GM13977 (cell line): ENCODE data around the gene GDF10.

Source experiments
- DNase-seq: peaks from one replicate; pipeline ENCODE4 v3.0.0; 2012; ENCODE audit warnings: low spot score
- CTCF ChIP-seq: IDR thresholded peaks from 2 replicates; pipeline ENCODE4 v1.5.1; 2012; ENCODE audit warnings: mild to moderate bottlenecking, control low read depth; ENCODE audit not compliant: insufficient read depth; ENCODE audit errors: extremely low read depth, missing control alignments
- in situ Hi-C: fragments of 300-500 bp; cut with MboI; formaldehyde crosslinking; loops from one replicate; pipeline ENCODE4 v1.12.0; 2022; ENCODE audit warnings: low sequenced_read_pairs, low pct_unique_long_range_greater_than_20kb, mixed read lengths, inconsistent platforms; ENCODE audit not compliant: unreplicated experiment

The GDF10 gene

GRCh38 chr10:47268696-47269095 is 31.3 kb upstream of the GDF10 start:
- no peak for DNase-seq
- in situ Hi-C loops: no loop called here
- no peak for TF ChIP-seq CTCF

GRCh38 chr10:47269294-47269693 is 30.7 kb upstream of the GDF10 start:
- in situ Hi-C loops: no loop called here
- no peak for DNase-seq
- no peak for TF ChIP-seq CTCF

GRCh38 chr10:47276071-47276470 is 23.9 kb upstream of the GDF10 start:
- in situ Hi-C loops: no loop called here
- DNase-seq: no peak
- no peak for TF ChIP-seq CTCF

GRCh38 chr10:47276576-47277351 is 23.2 kb upstream of the GDF10 start:
- in situ Hi-C loops: no loop called here
- no peak for TF ChIP-seq CTCF
- no peak for DNase-seq

GRCh38 chr10:47277352-47278151 is 22.4 kb upstream of the GDF10 start:
- in situ Hi-C loops: no loop called here
- DNase-seq: no peak

GRCh38 chr10:47278152-47278473 is 21.9 kb upstream of the GDF10 start:
- TF ChIP-seq CTCF: no peak
- in situ Hi-C loops: no loop called here
- DNase-seq: no peak

More at GRCh38 chr10:47277352-47278151, 22.4 kb upstream of the GDF10 start:
- TF ChIP-seq CTCF: no peak
